Hair follicular keratinocyte (primary cell): Measurements from ENCODE around the gene TCF12. TPM values are rescaled to one million over a fixed set of nuclear protein-coding genes. Genes with fewer than 3 reads are reported as not detected.

Experiments used
- total RNA-seq: library from RNA; depleted of rRNA; stranded (reverse); fragments of >200 nt; gene quantifications from 2 replicates; pipeline ENCODE4 v1.2.3, GENCODE V29; 2015

The TCF12 gene
- 29.6 and 44.7 TPM in 2 replicates for total RNA-seq

GRCh38 chr15:56918046-56918938 is at the start of gene TCF12:
Gene TCF12 (plus strand): TSS chr15:56918644. CDS start chr15:56919914, 1,270 bp downstream.

Other genes starting within 250 kb of the TCF12 start
- 8.7 and 9.5 TPM in 2 replicates for gene ZNF280D, start 185.1 kb upstream of the TCF12 start, total RNA-seq